ENCODE data around the gene TBC1D22A.

DNA sequence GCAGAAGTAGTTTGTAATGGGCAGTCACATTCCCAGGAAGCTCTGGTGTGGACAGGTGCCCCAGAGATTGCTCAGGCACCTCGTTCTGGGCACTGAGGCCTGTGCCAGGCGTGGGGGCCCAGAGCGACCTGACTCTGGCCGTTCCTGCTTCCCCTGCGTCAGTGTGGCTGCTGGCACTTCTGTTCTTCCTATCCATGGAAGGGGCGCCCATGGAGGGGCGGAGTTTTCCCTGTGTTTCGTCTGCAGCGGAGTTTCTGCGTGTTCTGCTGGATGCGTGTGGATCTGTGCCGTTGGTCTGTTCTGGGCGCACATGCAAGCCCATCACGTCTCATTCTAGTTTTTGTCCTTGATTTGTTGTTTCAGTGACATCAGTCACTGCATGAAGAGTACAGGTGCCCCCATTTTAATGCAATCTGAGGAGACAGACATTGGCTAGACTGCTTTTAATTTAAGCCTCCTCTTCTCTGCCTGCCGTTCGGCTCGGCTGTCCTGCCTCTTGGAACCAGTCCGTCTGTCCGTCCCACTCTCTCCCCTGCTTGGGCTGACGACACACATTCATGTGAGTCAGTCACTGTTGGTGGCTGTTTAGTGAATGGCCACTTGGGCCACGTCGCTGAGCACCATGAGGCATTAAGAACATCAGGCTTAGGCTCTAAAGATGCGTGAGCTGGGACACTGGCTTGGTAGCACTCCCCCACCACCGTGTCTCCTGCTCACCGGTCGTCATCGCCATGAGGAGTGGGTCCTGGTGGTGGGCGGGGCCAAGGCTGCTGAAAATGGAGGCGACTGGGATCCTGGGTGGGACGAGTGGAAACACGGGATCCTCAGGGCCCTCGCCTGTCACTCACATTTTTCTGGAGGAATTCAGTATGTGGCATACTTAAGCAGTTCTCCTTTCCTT lies 255.8 kb downstream of the TBC1D22A start:
- TF ChIP-seq, protein P1, sequence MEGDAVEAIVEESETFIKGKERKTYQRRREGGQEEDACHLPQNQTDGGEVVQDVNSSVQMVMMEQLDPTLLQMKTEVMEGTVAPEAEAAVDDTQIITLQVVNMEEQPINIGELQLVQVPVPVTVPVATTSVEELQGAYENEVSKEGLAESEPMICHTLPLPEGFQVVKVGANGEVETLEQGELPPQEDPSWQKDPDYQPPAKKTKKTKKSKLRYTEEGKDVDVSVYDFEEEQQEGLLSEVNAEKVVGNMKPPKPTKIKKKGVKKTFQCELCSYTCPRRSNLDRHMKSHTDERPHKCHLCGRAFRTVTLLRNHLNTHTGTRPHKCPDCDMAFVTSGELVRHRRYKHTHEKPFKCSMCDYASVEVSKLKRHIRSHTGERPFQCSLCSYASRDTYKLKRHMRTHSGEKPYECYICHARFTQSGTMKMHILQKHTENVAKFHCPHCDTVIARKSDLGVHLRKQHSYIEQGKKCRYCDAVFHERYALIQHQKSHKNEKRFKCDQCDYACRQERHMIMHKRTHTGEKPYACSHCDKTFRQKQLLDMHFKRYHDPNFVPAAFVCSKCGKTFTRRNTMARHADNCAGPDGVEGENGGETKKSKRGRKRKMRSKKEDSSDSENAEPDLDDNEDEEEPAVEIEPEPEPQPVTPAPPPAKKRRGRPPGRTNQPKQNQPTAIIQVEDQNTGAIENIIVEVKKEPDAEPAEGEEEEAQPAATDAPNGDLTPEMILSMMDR (IDR thresholded peaks at IDR 0.05 in 4 of 5, conservative IDR thresholded peaks at IDR 0.05 in 1 of 5), result no peak
- TF ChIP-seq POLR2A (IDR thresholded peaks at IDR 0.05), result no peak

All from gastrocnemius medialis (tissue), 4 donors.